CMK (cell line): Measurements from ENCODE around the gene DDX1.

ENCODE experiments used
- DNase-seq: peaks from one replicate; pipeline ENCODE4 v3.0.0-alpha.2; 2010; ENCODE audit warnings: low read depth

The DDX1 gene

GRCh38 chr2:15630121-15630977, 38.7 kb downstream of the DDX1 start:
- DNase-seq, result no peak

GRCh38 chr2:15630978-15631719, 39.5 kb downstream of the DDX1 start:
- no peak for DNase-seq

- no peak for DNase-seq
Observed at GRCh38 chr2:15631883-15632282, 40.2 kb downstream of the DDX1 start.

- DNase-seq, result no peak
Observed at GRCh38 chr2:15633043-15633970, 41.6 kb downstream of the DDX1 start.

GRCh38 chr2:15633971-15634346, 42.3 kb downstream of the DDX1 start:
- DNase-seq, result no peak

- no peak for DNase-seq
Observed at GRCh38 chr2:15634846-15635490, 43.3 kb downstream of the DDX1 start.

- peak; percentile 26 for DNase-seq
Observed at GRCh38 chr2:15636972-15637785, 45.5 kb downstream of the DDX1 start.

GRCh38 chr2:15638720-15639119, 47.1 kb downstream of the DDX1 start:
- DNase-seq, result no peak

- DNase-seq, result no peak
Observed at GRCh38 chr2:15639323-15640251, 47.9 kb downstream of the DDX1 start.

GRCh38 chr2:15640261-15640711, 48.6 kb downstream of the DDX1 start:
- DNase-seq, result no peak

GRCh38 chr2:15640784-15641183, 49.1 kb downstream of the DDX1 start:
- DNase-seq, result no peak

- DNase-seq, result no peak
Observed at GRCh38 chr2:15641530-15641982, 49.9 kb downstream of the DDX1 start.

GRCh38 chr2:15642011-15642814, 50.5 kb downstream of the DDX1 start:
- no peak for DNase-seq

- DNase-seq, result no peak
Observed at GRCh38 chr2:15642815-15643500, 51.3 kb downstream of the DDX1 start.

GRCh38 chr2:15643791-15644585, 52.3 kb downstream of the DDX1 start:
- DNase-seq, result no peak

- no peak for DNase-seq
Observed at GRCh38 chr2:15645300-15645699, 53.6 kb downstream of the DDX1 start.

- DNase-seq, result no peak
Observed at GRCh38 chr2:15645720-15646385, 54.2 kb downstream of the DDX1 start.
